ENCODE measurements around the gene STRADA.

DNA sequence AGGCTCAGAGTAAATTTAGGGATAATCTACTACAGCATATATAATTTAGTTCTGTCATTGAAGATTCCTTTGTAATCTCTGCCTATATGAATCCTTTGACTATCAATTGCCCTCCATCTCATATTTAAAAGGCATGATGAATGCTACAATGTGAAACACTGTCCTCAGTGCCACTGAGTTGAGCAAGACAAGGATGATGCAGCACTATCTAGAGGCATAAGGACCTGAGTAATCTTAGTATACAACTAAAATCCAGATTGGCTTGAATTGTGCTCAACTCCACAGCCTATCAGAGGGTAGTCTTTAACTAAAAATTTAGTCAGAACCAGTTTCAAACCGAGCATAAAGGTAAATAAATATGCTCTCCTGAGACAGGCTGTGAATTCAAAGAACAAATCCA lies 11.6 kb upstream of the STRADA start:
- TF ChIP-seq, protein P1, sequence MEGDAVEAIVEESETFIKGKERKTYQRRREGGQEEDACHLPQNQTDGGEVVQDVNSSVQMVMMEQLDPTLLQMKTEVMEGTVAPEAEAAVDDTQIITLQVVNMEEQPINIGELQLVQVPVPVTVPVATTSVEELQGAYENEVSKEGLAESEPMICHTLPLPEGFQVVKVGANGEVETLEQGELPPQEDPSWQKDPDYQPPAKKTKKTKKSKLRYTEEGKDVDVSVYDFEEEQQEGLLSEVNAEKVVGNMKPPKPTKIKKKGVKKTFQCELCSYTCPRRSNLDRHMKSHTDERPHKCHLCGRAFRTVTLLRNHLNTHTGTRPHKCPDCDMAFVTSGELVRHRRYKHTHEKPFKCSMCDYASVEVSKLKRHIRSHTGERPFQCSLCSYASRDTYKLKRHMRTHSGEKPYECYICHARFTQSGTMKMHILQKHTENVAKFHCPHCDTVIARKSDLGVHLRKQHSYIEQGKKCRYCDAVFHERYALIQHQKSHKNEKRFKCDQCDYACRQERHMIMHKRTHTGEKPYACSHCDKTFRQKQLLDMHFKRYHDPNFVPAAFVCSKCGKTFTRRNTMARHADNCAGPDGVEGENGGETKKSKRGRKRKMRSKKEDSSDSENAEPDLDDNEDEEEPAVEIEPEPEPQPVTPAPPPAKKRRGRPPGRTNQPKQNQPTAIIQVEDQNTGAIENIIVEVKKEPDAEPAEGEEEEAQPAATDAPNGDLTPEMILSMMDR (IDR thresholded peaks at IDR 0.05) = no peak
- TF ChIP-seq EP300 (IDR thresholded peaks at IDR 0.05) = no peak
